ENCODE measurements around the gene POLR3GL.
A peak's percentile ranks its signal among the peaks of the same experiment; 100 is the strongest.

POLR3GL gene

GRCh38 chr1:145951526-145951925, 13.0 kb upstream of the POLR3GL start:
- DNase-seq, result no peak

GRCh38 chr1:145952903-145953302, 11.6 kb upstream of the POLR3GL start:
- no peak for DNase-seq

DNA sequence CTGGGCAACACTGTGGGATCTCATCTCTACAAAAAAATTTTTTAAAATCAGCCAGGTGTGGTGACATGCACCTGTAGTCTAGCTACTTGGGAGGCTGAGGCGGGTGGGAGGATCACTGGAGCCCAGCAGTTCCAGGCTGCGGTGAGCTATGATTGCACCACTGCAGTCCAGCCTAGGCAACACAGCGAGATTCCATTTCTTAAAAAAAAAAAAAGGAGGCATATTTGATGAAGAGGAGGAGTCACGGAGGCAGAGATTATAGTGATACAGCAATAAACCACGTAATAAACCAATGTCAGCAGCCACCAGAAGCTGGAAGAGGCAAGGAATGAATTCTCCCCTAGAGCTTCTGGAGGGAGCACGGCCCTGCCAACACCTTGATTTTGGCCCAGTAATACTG, 10.6 kb upstream of the POLR3GL start:
- no peak for DNase-seq

DNA sequence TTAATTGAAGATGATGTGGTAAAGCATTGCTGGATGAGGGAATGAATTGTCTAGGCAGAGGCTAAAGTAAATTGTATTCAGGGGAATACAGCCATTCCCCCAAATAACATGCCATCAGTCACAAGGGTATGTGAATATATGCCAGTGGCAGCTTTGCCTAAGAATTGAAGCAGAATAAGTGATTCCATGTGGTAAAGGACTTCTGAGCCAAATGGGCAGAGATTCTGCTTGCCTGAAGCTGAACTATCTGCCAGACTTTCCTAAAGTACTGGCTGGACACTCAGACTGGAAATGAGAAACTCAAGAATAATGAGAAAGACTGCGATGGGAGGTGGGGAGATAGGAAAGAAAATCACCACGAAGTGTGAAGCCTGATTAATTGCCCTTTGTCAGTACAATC, 9.1 kb upstream of the POLR3GL start:
- no peak for DNase-seq

- no peak for DNase-seq
Observed at GRCh38 chr1:145956361-145956760, 8.1 kb upstream of the POLR3GL start.

DNA sequence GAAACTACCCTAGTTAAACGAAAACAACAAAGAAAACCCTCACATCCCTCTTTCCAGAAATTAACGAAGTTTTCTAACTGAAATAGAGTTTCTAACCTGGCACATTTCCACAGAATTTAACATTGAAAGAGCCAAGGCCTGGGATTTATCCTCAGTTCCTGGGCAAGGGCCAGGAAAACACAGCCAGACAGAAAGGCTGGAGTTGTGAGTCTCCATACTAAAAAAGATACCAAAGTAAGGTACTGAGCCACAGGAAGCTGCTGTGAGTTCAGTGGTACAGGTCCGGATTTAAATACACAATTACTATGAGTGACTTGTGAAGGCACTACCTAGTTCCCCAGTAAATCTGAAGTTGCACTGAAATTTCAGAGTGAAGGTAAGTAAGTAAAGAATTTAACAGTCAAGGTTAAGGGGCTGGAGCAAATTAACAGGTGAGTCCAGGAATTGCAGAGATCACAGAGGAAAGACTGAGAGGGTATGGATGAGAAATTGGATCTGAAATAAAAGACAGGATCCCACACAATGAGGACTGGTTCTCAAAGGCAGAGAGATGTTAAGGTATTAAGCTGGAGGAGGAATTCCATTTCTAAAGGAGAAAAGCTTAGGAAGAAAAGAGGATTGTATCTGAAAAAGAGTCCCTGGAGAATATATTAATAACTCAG, 7.6 kb upstream of the POLR3GL start:
- no peak for DNase-seq

DNA sequence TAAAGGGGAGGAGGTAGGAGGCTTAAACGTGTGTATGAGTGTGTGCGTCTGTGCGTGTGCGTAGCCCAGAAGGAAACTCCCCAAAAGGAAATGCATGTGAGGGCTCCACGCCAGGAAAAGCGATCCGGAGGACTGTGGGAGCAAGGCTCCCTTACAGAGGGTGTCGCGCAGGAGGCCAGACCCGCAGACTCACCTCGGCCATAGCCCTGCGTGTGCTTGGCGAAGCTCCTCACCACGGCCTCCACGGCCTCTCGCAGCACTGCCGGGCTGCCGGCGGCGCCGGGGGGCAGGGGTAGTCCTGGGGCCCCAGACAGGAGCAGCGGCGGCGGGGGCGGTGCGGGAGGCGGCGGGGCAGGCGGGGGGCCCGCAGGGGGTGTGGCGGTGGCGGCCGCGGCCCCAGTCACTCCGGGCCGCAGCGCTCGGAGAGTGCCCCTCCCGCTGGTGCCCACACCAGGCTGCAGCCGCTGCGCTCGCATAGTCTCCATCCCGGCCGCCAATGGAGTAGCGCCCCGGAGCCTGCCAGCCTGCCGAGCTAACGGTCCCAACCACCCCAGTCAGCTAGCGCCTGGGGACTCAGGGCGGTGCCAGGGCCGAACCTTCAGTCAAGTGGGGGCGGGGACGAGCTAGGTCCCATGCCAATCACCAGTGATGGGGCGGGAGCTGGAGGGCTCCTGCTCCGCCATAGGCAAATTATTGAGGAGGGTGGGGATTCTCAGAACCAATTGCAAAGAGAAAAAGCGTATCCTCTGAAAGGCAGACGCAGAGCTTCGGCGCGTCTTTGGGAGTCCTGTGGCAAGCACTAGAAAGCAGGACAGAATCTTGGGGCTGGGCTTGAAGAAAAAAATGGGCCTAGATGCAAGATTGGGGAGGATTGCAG, 6.8 kb upstream of the POLR3GL start, which contains the start of gene LIX1L:
LIX1L (minus strand) TSS at position 575 of the 877 bp plus-strand sequence; CDS start at position 485, 90 bp downstream.
- DNase-seq, result peak; percentile 87

- no peak for DNase-seq
Observed at GRCh38 chr1:145958734-145959133, 5.8 kb upstream of the POLR3GL start.

- DNase-seq, result no peak
Observed at GRCh38 chr1:145959333-145959732, 5.2 kb upstream of the POLR3GL start.

- DNase-seq, result no peak
Observed at GRCh38 chr1:145959957-145960467, 4.5 kb upstream of the POLR3GL start.

DNA sequence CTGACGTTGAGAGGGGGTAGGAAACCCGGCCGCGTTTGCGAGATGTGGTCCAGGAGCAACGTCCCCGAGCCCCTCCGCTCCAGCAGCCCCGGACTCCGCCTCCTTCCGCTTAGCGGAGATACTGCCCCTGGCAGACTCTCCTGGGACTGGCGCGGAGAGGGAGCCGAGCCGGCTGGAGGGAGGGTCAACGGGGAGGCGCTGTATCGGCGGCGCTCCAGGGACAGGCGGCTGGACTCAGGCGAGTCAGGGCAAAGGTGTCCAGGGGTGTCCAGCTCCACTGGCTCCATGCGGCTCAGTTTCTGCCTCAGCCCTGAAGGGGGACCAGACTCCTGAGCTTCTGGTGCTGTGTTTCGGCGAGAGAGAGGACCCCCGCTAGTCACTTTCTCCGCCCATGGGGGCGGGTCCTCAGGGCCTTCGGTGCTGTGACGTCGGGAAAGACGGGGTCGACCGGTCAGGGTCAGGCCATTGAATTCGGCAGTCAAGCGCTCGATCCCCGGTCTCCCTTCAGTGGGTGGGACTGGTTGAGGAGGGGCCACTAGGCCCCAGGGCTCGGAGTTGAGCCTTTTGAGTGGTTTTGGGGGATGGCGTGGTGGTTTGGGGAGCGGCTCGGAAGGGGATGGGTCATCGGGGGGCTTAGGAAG, 3.9 kb upstream of the POLR3GL start:
- no peak for DNase-seq

DNA sequence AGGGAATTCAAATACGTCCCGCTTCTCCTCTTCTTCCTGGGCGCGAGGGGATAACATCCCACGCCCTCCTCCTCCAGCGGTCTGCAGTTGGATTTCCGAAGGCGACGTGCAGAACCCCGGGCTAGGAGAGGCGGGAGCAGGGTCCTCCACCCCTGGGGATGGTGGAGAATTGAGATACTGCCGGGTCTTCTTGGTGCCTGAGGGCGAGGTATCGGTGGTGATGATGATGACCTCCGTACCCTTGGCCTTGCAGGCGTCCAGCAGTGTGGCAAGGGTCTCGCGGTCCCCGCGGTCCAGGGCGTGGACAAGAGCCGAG, 3.4 kb upstream of the POLR3GL start:
- no peak for DNase-seq

DNA sequence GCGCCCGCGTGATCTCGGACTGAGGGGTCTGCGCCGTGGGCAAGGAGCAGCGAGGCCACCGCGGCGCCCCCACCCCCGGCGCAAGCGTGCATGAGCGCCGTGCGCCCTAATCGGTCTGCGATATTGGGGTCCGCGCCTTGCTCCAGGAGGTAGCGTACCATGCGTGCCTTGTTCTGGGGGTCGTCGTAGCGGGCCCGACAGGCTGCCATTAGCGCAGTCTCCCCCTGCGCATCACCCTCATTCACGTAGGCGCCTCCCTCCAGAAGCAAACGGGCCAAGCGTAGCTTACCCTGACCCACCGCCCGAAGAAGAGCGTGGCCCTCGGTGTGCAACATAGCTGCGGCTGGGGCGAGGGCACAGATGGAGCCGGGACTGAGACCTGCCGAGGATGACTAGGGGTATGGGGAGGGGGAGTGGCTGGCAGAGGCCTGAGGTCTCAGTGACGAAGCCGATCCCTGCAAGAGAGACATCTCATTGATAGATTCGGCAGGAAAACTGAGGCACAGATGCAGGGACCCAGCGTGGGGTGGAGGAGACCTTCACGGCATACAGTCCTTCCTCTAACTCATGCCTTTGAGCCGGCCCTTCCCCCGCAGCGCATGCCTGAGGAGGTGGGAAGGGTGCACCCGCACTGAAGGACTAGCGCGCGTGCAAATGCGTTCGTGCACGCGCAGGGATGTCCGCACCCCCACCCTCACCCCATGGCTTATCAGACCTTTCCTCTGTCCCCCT, 2.9 kb upstream of the POLR3GL start:
- DNase-seq, result no peak

DNA sequence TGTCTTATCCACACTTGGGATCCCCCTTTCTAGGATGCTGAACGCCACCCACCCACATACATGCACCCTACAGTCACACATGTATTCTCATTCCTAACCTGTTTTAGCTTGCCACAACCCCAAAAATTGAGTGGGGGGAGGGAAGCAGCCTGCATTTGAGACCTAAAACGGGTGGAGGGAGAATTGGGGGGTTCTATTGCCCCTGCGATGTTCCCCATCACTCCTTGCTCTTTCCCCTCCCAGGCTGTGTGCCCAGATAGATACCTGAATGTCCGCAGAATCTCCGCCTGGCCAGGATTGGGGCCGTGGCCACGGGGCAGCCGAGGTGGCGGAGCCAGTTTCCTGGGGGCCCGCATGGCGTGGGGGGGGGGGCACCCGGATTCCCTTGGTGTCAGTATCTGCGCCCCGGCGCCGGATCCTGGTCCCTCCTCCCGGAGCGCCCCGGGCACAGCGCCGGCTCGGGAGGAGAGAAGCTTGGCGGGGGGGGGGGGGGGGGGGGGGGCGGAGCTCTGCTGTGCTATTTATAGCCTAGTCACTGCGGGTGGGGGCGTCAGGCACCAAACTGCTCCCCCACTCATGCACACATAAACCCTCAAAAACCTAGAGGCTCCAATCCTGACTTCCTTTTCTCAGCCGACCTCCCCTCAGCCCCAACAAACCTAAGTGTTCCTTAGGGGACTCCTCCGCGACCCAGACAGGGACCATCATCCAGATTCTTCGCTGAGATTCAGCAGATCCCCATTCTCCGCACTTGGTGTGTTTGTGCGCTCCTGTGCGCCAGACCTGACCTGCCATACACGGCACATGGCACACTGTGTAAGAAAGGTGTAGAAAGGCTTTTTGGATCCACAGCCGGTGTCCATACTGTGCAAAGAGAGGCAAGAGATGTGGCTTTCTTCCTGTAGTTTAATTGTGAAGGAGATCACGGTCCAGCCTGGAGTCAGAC, 2.1 kb upstream of the POLR3GL start:
- no peak for DNase-seq

- DNase-seq, result no peak
Observed at GRCh38 chr1:145963265-145964019, 1.0 kb upstream of the POLR3GL start.

DNA sequence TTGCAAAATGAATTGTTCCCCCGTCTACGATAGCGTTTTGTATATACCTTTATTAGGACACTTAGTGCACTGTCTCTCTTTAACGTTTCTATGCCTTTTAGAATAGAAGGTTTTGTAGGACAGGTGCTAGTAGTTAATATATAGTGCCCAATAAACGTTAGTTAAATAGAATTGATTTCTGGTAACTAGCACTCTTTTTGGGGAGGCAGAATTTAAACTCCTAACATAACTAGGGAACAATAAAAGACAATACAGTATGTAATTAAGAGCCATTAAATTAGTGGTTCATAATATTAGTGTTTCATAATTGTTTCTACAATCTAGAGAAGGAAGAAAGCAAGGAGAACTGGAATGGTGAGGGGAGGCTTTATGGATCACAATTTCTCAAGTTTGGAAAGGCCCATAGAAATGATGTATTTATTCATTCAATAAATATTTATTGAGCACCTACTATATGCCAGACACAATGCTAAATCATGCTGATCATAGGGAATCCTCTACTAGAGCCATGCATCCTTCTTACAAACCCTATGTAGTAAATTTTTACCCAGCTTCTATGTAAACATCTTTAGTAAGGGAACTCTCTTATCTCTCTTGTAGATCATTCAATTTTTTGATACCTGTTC, 742 bp downstream of the POLR3GL start:
- DNase-seq, result no peak

- DNase-seq, result no peak
Observed at GRCh38 chr1:145967288-145967687, 2.8 kb downstream of the POLR3GL start.

DNA sequence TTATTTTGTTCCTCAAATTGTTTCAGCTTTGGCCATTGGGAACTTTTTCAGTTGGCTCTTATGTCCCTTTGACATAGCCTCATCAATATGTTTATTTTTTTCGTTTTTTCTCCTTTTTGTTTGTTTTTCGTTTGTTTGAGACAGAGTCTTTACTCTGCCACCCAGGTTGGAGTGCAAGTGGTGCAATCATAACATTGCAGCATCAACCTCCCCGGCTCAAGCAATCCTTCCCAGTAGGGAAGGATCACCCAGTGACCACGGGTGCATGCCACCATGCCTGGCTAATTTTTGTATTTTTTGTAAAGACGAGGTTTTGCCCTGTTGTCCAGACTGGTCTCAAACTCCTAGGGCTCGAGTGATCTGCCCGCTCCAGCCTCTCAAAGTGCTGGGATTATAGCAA, 8.1 kb downstream of the POLR3GL start:
- no peak for DNase-seq

DNA sequence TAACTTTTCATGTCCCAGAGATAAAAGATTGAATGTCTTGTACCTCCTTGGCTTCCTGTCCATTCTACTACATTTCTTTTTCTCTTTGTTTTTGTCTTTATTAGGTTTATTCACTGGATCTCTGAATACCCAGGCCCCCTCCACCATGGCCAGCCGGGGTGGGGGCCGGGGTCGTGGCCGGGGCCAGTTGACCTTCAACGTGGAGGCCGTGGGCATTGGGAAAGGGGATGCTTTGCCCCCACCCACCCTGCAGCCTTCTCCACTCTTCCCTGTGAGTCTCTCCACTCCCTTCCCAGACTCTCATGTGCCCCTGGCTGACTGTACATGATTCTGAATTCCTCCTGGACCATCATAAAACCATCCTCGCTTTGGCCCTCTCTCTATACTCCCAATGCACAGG, 10.2 kb downstream of the POLR3GL start:
- DNase-seq, result no peak

GRCh38 chr1:145975216-145975615, 10.7 kb downstream of the POLR3GL start:
- no peak for DNase-seq

DNA sequence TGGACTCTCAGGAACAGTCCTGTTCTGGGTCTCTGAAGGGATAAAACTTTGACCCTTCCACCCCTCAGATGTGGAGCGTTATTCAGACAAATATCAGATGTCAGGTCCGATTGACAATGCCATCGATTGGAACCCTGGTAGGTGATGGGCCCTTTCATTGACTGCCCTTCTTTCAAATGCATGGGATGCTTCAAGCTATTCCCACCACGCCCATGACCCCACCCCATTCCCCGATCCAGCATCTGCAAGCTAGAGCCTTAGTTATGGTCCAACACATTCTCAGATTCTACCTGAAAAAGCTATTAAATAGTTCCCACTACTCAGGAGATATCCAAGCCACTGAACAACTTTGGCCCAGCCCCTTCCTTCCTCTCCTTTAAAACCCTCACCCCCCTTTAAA, 12.5 kb downstream of the POLR3GL start:
- DNase-seq, result no peak
